Gastroesophageal sphincter (tissue), 4 donors: ENCODE results near the gene NTRK1. TPM values are rescaled to one million over a fixed set of nuclear protein-coding genes. Genes with fewer than 3 reads are reported as not detected.

Experiments
- ATAC-seq: fragments of 150-250 bp; one replicate; pipeline ENCODE4 v1.9.1; 2016; ENCODE audit warnings: mild to moderate bottlenecking, moderate library complexity
- H3K27ac ChIP-seq, 4 donors: fragments of 200-600 bp; sonication (generic) in 3 of 4; 1 replicate in 3 of 4; 2 replicates in 1 of 4; pipeline ENCODE4 v1.5.1; 2016 to 2019
- H3K27me3 ChIP-seq: fragments of 200-600 bp; sonication (generic); one replicate; pipeline ENCODE4 v1.5.1; 2019
- H3K36me3 ChIP-seq, 2 donors: fragments of 200-600 bp; sonication (generic); one replicate each; pipeline ENCODE4 v1.5.1; 2019; ENCODE audit warnings: control low read depth in 1 of 2
- H3K4me1 ChIP-seq, 3 donors: fragments of 200-600 bp; sonication (generic); 1 replicate in 2 of 3; 2 replicates in 1 of 3; pipeline ENCODE4 v1.5.1; 2016 to 2019; ENCODE audit warnings: control low read depth in 2 of 3
- H3K4me3 ChIP-seq, 2 donors: fragments of 200-600 bp; sonication (generic); one replicate each; pipeline ENCODE4 v1.5.1; 2019; ENCODE audit warnings: mild to moderate bottlenecking in 1 of 2, moderate library complexity in 1 of 2
- H3K9me3 ChIP-seq, 3 donors: fragments of 200-600 bp; sonication (generic); one replicate each; pipeline ENCODE4 v1.5.1; 2017 to 2019; ENCODE audit warnings: control low read depth in 2 of 3
- CTCF ChIP-seq, 4 experiments: fragments of 200-600 bp in 2 of 4; fragments of 450-650 bp in 2 of 4; sonication (generic) in 1 of 4; IDR thresholded peaks; one replicate each; pipeline ENCODE4 v1.5.1; 2017 to 2019; ENCODE audit warnings: antibody characterized with exemption in 4 of 4, mild to moderate bottlenecking in 2 of 4, moderate library complexity in 2 of 4
- EP300 ChIP-seq: sonication (generic); formaldehyde crosslinking; IDR thresholded peaks from one replicate; pipeline ENCODE4 v1.6.1; 2017; ENCODE audit warnings: antibody characterized with exemption, mild to moderate bottlenecking
- POLR2A ChIP-seq, 2 donors: fragments of 450-650 bp; IDR thresholded peaks; one replicate each; pipeline ENCODE4 v1.6.1; 2017; ENCODE audit warnings: antibody characterized with exemption in 2 of 2, mild to moderate bottlenecking in 2 of 2, moderate library complexity in 1 of 2
- POLR2AphosphoS5 ChIP-seq: sonication (generic); formaldehyde crosslinking; IDR thresholded peaks from one replicate; pipeline ENCODE4 v1.6.1; 2017; ENCODE audit warnings: antibody characterized with exemption
- WGBS, 2 donors: methylation state at CpG; one replicate each; pipeline ENCODE4 v1.1.5; 2018; ENCODE audit warnings: low coverage in 1 of 2; 5-methylcytosine and 5-hydroxymethylcytosine counted together
- total RNA-seq, 4 donors: library from RNA; depleted of rRNA; stranded (reverse); fragments of >200 nt; gene quantifications; one replicate each; pipeline ENCODE4 v1.1.0, GENCODE V29; 2016

NTRK1 gene
- total RNA-seq, 4 donors from 2014 or later = 0.23 to 4.4 (median 0.72) TPM

GRCh38 chr1:156844102-156844501, 16.6 kb upstream of the NTRK1 start:
- ATAC-seq = no peak
- Histone ChIP-seq H3K27ac (no peak overlapping the region), H3K4me1 (peaks cover 0 to 23% (median 0%) of the 10 kb centered on the region in 3 donors), H3K4me3 (no peak overlapping the region), H3K9me3 (no peaks in the 10 kb centered on the region), H3K27me3 (peaks cover 98% of the 10 kb centered on the region), H3K36me3 (no peaks in the 10 kb centered on the region)
- no peak for TF ChIP-seq POLR2A (IDR thresholded peaks at IDR 0.05)
- TF ChIP-seq EP300 = no peak
- TF ChIP-seq CTCF (IDR thresholded peaks at IDR 0.05) = no peak
- no peak for TF ChIP-seq POLR2AphosphoS5
- 33% methylated on average over 4 of the region's 6 CpGs; no CpG with 5 or more reads in 1 of the 2 donors for WGBS, 2 donors

GRCh38 chr1:156844638-156845037, 16.0 kb upstream of the NTRK1 start:
- Histone ChIP-seq H3K27ac (no peak overlapping the region), H3K36me3 (no peaks in the 10 kb centered on the region), H3K4me3 (no peak overlapping the region), H3K4me1 (peaks cover 0 to 23% (median 0%) of the 10 kb centered on the region in 3 donors), H3K9me3 (no peaks in the 10 kb centered on the region), H3K27me3 (peaks cover 98% of the 10 kb centered on the region)
- 50% methylated on average over 2 of the region's 14 CpGs; no CpG with 5 or more reads in 1 of the 2 donors for WGBS, 2 donors
- no peak for ATAC-seq
- TF ChIP-seq EP300 (no peak), POLR2AphosphoS5 (no peak), POLR2A (IDR thresholded peaks at IDR 0.05) (no peak), CTCF (IDR thresholded peaks at IDR 0.05) (no peak)

- Histone ChIP-seq H3K27ac (no peak overlapping the region), H3K4me1 (peaks cover 0 to 23% (median 0%) of the 10 kb centered on the region in 3 donors), H3K9me3 (no peaks in the 10 kb centered on the region), H3K36me3 (no peaks in the 10 kb centered on the region), H3K27me3 (peaks cover 98% of the 10 kb centered on the region), H3K4me3 (no peak overlapping the region)
- TF ChIP-seq POLR2A (IDR thresholded peaks at IDR 0.05) (no peak), EP300 (no peak), POLR2AphosphoS5 (no peak), CTCF (IDR thresholded peaks at IDR 0.05) (no peak)
- WGBS, 2 donors = 12% methylated on average over 8 of the region's 69 CpGs; no CpG with 5 or more reads in 1 of the 2 donors
- ATAC-seq = no peak
These were observed 15.4 kb upstream of the NTRK1 start for GRCh38 chr1:156845055-156845952.

GRCh38 chr1:156845953-156846545, 14.6 kb upstream of the NTRK1 start:
- no peaks in the 10 kb centered on the region for H3K36me3 ChIP-seq
- WGBS, 2 donors = 15 to 43% methylated on average over 7 to 8 of the region's 18 CpGs
- H3K4me1 ChIP-seq = peaks cover 0 to 23% (median 0%) of the 10 kb centered on the region in 3 donors
- H3K27me3 ChIP-seq = peaks cover 91% of the 10 kb centered on the region
- H3K9me3 ChIP-seq = no peaks in the 10 kb centered on the region
- no peak overlapping the region for H3K27ac ChIP-seq
- no peak for ATAC-seq
- no peak for TF ChIP-seq EP300
- H3K4me3 ChIP-seq = no peak overlapping the region

GRCh38 chr1:156846643-156847042, 14.0 kb upstream of the NTRK1 start:
- H3K9me3 ChIP-seq = no peaks in the 10 kb centered on the region
- no CpG with 5 or more reads among the region's 5 CpGs for WGBS, 2 donors
- no peak overlapping the region for H3K4me3 ChIP-seq
- H3K4me1 ChIP-seq = peaks cover 0 to 23% (median 0%) of the 10 kb centered on the region in 3 donors
- no peak for ATAC-seq
- H3K36me3 ChIP-seq = no peaks in the 10 kb centered on the region
- TF ChIP-seq CTCF (IDR thresholded peaks at IDR 0.05) = no peak
- no peak for TF ChIP-seq POLR2A (IDR thresholded peaks at IDR 0.05)
- H3K27me3 ChIP-seq = peaks cover 86% of the 10 kb centered on the region
- no peak overlapping the region for H3K27ac ChIP-seq
